Measurements from ENCODE around the gene IARS2.

DNA sequence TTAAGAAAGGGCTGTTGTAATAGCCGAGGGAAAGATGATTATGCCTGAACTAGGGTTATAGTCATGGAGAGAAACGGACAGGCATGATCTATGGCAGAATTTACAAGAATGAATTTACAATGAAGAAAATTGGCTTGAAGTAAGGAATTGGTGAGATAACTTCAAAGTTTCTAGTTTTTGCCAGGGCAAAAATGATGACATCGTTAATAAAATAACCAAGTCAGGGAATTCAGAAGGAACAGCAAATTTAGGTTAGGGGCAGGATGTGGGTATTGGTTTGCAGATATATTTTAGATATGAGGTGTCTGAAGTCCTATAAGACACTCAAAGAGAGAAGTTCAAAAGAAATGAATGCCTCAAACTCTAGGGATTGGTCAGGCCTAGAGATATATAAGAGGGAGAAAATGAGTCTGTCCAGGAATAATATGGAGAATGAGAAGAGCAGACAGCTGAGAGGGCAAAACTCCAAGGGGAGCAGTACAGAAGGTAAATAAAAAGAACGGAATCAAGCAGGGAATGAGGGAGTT lies 62.8 kb downstream of the IARS2 start:
- TF ChIP-seq, protein P1, sequence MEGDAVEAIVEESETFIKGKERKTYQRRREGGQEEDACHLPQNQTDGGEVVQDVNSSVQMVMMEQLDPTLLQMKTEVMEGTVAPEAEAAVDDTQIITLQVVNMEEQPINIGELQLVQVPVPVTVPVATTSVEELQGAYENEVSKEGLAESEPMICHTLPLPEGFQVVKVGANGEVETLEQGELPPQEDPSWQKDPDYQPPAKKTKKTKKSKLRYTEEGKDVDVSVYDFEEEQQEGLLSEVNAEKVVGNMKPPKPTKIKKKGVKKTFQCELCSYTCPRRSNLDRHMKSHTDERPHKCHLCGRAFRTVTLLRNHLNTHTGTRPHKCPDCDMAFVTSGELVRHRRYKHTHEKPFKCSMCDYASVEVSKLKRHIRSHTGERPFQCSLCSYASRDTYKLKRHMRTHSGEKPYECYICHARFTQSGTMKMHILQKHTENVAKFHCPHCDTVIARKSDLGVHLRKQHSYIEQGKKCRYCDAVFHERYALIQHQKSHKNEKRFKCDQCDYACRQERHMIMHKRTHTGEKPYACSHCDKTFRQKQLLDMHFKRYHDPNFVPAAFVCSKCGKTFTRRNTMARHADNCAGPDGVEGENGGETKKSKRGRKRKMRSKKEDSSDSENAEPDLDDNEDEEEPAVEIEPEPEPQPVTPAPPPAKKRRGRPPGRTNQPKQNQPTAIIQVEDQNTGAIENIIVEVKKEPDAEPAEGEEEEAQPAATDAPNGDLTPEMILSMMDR (IDR thresholded peaks at IDR 0.05; ENCODE audit: poor library complexity, severe bottlenecking), result no peak
- TF ChIP-seq POLR2AphosphoS5 (IDR thresholded peaks at IDR 0.05) (no peak), EZH2 (IDR thresholded peaks at IDR 0.05; ENCODE audit: borderline replicate concordance, insufficient read depth, low read length, poor library complexity, severe bottlenecking) (no peak), RAD21 (conservative IDR thresholded peaks at IDR 0.05) (no peak)
